ENCODE data around the gene F2R. TPM values are rescaled to one million over a fixed set of nuclear protein-coding genes. Genes with fewer than 3 reads are reported as not detected.
A peak's percentile ranks its signal among the peaks of the same experiment; 100 is the strongest.

Gene F2R
- total RNA-seq, 2 donors from 2014 or later: 28.5 to 43.1 TPM

GRCh38 chr5:76709762-76710161 is 6.2 kb upstream of the F2R start:
- no peaks in the 10 kb centered on the region for H3K4me1 Mint-ChIP-seq
- DNase-seq: no peak
- no peaks in the 10 kb centered on the region for H3K4me1 ChIP-seq (ENCODE audit: control insufficient read depth, insufficient read depth, low read length)
- peaks cover 19% of the 10 kb centered on the region for H3K27me3 Mint-ChIP-seq (ENCODE audit: insufficient read depth)
- H3K9ac ChIP-seq (ENCODE audit: extremely low read depth, low read length, poor library complexity, severe bottlenecking): no peak overlapping the region
- H3K9me3 Mint-ChIP-seq: no peaks in the 10 kb centered on the region
- no peak overlapping the region for H3K27ac ChIP-seq (ENCODE audit: low read depth, low read length)
- H3K4me3 ChIP-seq (ENCODE audit: low read length): no peak overlapping the region
- H3K36me3 Mint-ChIP-seq (ENCODE audit: low read depth): no peaks in the 10 kb centered on the region
- 93 to 100% methylated on average over 2 of the region's 2 CpGs for WGBS, 2 experiments (ENCODE audit: insufficient coverage in 1 of 2, insufficient read length in 1 of 2)
- no peaks in the 10 kb centered on the region for H3K9me3 ChIP-seq (ENCODE audit: control insufficient read depth, low read length)
- H3K27ac Mint-ChIP-seq: no peak overlapping the region
- TF ChIP-seq CTCF (conservative IDR thresholded peaks at IDR 0.05): no peak
- peaks cover 17% of the 10 kb centered on the region for H3K27me3 ChIP-seq (ENCODE audit: control insufficient read depth, insufficient read depth, low read length, poor library complexity, severe bottlenecking)
- H3K36me3 ChIP-seq (ENCODE audit: control insufficient read depth, insufficient read depth, low read length): no peaks in the 10 kb centered on the region
- H3K4me3 Mint-ChIP-seq: no peak overlapping the region

GRCh38 chr5:76710991-76711390 is 4.9 kb upstream of the F2R start:
- H3K9ac ChIP-seq (ENCODE audit: extremely low read depth, low read length, poor library complexity, severe bottlenecking): no peak overlapping the region

GRCh38 chr5:76714751-76715485 is 1.0 kb upstream of the F2R start:
- Histone ChIP-seq H3K9ac (ENCODE audit: extremely low read depth, low read length, poor library complexity, severe bottlenecking) (no peak overlapping the region), H3K27ac (ENCODE audit: low read depth, low read length) (no peak overlapping the region)
- no peaks in the 10 kb centered on the region for H3K9me3 Mint-ChIP-seq

More at GRCh38 chr5:76710991-76711390, 4.9 kb upstream of the F2R start:
- Mint-ChIP-seq H3K9me3 (no peaks in the 10 kb centered on the region), H3K27me3 (ENCODE audit: insufficient read depth) (peaks cover 28% of the 10 kb centered on the region), H3K27ac (no peak overlapping the region), H3K4me3 (no peak overlapping the region), H3K36me3 (ENCODE audit: low read depth) (no peaks in the 10 kb centered on the region), H3K4me1 (no peaks in the 10 kb centered on the region)
- no peak for TF ChIP-seq CTCF (conservative IDR thresholded peaks at IDR 0.05)
- Histone ChIP-seq H3K27me3 (ENCODE audit: control insufficient read depth, insufficient read depth, low read length, poor library complexity, severe bottlenecking) (peaks cover 27% of the 10 kb centered on the region), H3K4me3 (ENCODE audit: low read length) (no peak overlapping the region), H3K9me3 (ENCODE audit: control insufficient read depth, low read length) (no peaks in the 10 kb centered on the region), H3K36me3 (ENCODE audit: control insufficient read depth, insufficient read depth, low read length) (no peaks in the 10 kb centered on the region), H3K4me1 (ENCODE audit: control insufficient read depth, insufficient read depth, low read length) (no peaks in the 10 kb centered on the region), H3K27ac (ENCODE audit: low read depth, low read length) (no peak overlapping the region)
- DNase-seq: no peak
- WGBS, 2 experiments (ENCODE audit: insufficient coverage in 1 of 2, insufficient read length in 1 of 2): 93 to 96% methylated on average over 2 to 4 of the region's 4 CpGs

More at GRCh38 chr5:76714751-76715485, 1.0 kb upstream of the F2R start:
- Histone ChIP-seq H3K36me3 (ENCODE audit: control insufficient read depth, insufficient read depth, low read length) (no peaks in the 10 kb centered on the region), H3K4me3 (ENCODE audit: low read length) (peak overlapping the region; percentile 77), H3K4me1 (ENCODE audit: control insufficient read depth, insufficient read depth, low read length) (no peaks in the 10 kb centered on the region), H3K27me3 (ENCODE audit: control insufficient read depth, insufficient read depth, low read length, poor library complexity, severe bottlenecking) (peaks cover 27% of the 10 kb centered on the region), H3K9me3 (ENCODE audit: control insufficient read depth, low read length) (no peaks in the 10 kb centered on the region)
- peaks cover 3% of the 10 kb centered on the region for H3K36me3 Mint-ChIP-seq (ENCODE audit: low read depth)
- H3K27ac Mint-ChIP-seq: no peak overlapping the region
- peaks cover 14% of the 10 kb centered on the region for H3K4me1 Mint-ChIP-seq
- peaks cover 28% of the 10 kb centered on the region for H3K27me3 Mint-ChIP-seq (ENCODE audit: insufficient read depth)
- H3K4me3 Mint-ChIP-seq: peak overlapping the region; percentile 80
- TF ChIP-seq CTCF (conservative IDR thresholded peaks at IDR 0.05): no peak
- DNase-seq: peak; percentile 75
- 42 to 58% methylated on average over 30 to 52 of the region's 52 CpGs for WGBS, 2 experiments (ENCODE audit: insufficient coverage in 1 of 2, insufficient read length in 1 of 2)
